ENCODE measurements around the gene PRPF19. TPM values are rescaled to one million over a fixed set of nuclear protein-coding genes. Genes with fewer than 3 reads are reported as not detected.

The PRPF19 gene
- total RNA-seq, 1 donor from 2014 or later = 182 TPM

DNA sequence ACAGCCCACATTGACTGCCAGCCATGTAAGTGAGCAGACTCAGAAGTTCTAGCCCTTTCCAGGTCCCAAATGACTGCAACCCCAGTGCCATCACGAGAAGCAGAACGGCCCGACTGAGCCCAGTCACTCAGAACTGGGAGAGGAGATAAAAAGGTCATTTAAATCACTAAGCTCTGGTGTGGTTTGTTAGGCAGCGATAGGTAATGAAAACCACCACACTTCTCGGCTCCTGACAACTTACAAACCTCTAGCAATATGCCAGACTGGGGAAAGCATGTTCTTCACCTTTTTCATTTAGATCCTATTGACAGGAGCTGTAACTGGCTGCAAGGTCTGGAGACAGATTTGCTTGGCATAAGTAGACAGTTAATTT is 38.9 kb upstream of the PRPF19 start:
- Mint-ChIP-seq H3K9me3 (no peaks in the 10 kb centered on the region), H3K27me3 (ENCODE audit: low read depth) (peaks cover 13% of the 10 kb centered on the region), H3K27ac (no peak overlapping the region), H3K36me3 (ENCODE audit: low read depth) (no peaks in the 10 kb centered on the region), H3K4me3 (ENCODE audit: low read depth) (no peak overlapping the region), H3K4me1 (ENCODE audit: low read depth) (peaks cover 2% of the 10 kb centered on the region)
- intact Hi-C loops (cut with micrococcal nuclease) = no loop called here
- no peak for DNase-seq (ENCODE audit: low spot score)

DNA sequence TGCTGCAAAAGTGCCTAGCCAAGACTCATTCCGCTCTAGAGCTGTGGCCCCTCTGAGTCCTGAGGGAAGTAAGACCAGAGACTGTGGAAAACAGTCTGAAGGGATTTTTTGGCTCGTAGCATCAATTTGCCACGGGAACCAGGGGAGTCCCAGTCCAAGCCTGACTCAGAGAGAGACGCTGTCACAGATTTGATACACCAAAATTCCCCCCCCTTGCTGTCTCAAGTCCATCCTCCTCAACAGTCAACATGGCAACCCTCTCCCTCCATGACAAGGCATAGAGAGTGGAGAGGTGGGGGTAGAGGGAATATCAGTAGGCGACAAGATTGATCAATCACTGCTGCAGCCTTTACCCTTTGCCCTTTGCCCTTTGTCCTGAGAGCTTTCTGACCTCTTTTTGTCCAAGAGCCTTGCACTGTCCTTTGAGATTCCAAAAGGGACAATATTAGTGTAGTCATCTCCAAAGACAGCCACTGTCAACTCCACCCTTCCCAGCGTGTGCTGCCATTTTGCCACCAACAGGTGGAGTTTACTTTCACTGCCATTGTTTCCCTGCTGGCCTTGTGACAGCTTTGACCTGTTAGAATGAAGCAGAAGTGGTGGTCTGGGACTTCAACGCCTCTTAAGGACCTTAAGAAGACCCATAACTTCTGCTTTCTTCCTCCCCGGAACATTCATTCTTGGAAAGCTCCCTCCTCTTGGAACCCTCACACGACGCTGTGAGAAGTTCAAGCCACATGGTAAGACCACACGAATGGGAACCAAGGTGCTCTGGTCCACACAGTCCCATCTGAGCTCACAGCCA is 38.3 kb upstream of the PRPF19 start:
- Mint-ChIP-seq H3K27me3 (ENCODE audit: low read depth) (peaks cover 9% of the 10 kb centered on the region), H3K9me3 (no peaks in the 10 kb centered on the region), H3K36me3 (ENCODE audit: low read depth) (no peaks in the 10 kb centered on the region), H3K4me1 (ENCODE audit: low read depth) (peaks cover 2% of the 10 kb centered on the region), H3K4me3 (ENCODE audit: low read depth) (no peak overlapping the region), H3K27ac (no peak overlapping the region)
- DNase-seq (ENCODE audit: low spot score) = no peak
- intact Hi-C loops (cut with micrococcal nuclease) = no loop called here

DNA sequence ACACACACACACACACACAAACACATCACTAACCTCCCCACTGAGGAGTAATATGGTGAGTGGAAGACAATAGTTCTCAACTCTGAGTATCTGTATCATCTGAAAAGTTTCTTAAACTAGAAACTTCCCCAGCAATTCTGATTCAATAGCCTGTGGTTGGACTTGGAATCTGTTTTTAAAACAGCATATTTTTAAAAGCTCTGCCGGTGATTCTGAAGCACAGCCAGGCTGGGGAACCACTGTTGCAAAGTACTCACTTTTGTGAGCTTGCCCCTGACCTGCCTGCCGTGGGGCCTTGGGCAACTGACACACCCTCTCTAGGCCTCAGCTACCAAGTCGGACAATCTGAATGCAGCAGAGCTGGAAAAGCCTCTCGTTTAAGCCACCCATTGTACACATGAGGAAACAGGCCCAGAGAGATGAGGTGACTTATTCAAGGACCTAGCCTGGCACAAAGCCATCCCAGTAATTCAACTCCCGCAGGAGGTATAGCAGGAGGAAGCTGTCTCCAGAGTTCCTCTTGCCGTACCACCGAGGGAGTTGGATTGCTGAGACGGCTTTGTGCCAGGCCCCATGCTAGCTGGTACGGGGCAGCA is 36.7 kb upstream of the PRPF19 start:
- no peak overlapping the region for H3K4me3 Mint-ChIP-seq (ENCODE audit: low read depth)
- peaks cover 2% of the 10 kb centered on the region for H3K4me1 Mint-ChIP-seq (ENCODE audit: low read depth)
- intact Hi-C loops (cut with micrococcal nuclease) = no loop called here
- H3K36me3 Mint-ChIP-seq (ENCODE audit: low read depth) = no peaks in the 10 kb centered on the region
- peaks cover 3% of the 10 kb centered on the region for H3K27me3 Mint-ChIP-seq (ENCODE audit: low read depth)
- H3K9me3 Mint-ChIP-seq = no peaks in the 10 kb centered on the region
- no peak overlapping the region for H3K27ac Mint-ChIP-seq
- DNase-seq (ENCODE audit: low spot score) = no peak

DNA sequence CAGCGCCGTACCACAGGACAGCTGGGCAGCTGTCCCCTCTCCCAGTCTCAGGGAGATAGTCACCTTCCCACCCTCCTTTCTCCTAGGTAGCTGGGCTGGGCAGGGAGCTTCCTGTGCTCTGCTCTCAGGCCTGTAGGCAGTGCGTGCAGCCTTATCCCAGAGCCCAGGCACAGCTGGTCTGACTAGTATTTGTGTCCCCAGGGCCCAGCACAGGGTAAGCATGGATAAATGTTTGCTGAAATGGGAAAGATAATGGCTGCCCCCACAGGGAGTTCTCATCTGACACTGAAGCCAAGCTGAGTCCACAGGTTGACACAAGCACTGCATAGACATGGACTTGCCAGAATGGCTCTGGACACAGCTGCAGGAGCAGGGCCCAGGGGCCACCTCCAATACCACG is 35.8 kb upstream of the PRPF19 start:
- H3K27me3 Mint-ChIP-seq (ENCODE audit: low read depth) = peaks cover 3% of the 10 kb centered on the region
- H3K9me3 Mint-ChIP-seq = no peaks in the 10 kb centered on the region
- H3K4me1 Mint-ChIP-seq (ENCODE audit: low read depth) = peaks cover 2% of the 10 kb centered on the region
- no peak overlapping the region for H3K27ac Mint-ChIP-seq
- intact Hi-C loops (cut with micrococcal nuclease) = no loop called here
- H3K4me3 Mint-ChIP-seq (ENCODE audit: low read depth) = no peak overlapping the region
- DNase-seq (ENCODE audit: low spot score) = no peak
- no peaks in the 10 kb centered on the region for H3K36me3 Mint-ChIP-seq (ENCODE audit: low read depth)

DNA sequence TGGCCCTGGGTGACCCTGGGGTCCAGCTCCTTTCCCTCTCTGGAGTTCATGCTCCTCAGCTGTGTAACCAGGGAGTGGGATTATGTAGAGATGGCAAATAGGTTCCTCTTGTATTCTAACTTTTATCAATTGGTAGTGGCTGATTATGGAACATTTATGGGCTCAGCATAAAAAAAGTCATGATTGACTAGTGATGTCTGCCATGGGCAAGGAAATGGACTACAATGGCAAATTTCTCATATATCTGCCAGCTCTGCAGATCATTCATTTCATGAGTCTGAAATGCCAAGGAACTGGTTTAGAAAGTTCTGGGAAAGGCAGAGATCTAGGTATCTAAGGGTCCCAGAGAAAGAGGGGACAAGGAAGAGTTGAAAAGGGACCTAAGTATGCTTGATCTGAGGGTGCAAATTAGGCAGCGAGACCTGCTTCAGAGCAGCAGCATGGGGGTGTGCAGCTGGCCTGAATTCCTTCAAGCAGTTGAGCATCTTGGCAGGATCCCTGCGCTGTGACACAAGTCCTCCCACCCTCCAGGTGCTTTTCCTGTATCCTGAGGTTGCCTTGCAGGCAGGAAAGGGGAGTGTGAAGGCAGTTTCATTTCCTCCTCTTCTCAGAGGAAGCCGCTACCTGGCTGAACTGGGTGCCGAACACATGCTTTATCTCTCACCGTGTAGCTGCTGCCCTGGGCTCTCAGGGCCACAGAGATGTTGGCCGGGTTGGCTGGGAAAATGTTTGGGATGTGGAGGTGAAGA is 35.2 kb upstream of the PRPF19 start:
- H3K4me3 Mint-ChIP-seq (ENCODE audit: low read depth) = no peak overlapping the region
- H3K27me3 Mint-ChIP-seq (ENCODE audit: low read depth) = peaks cover 3% of the 10 kb centered on the region
- intact Hi-C loops (cut with micrococcal nuclease) = no loop called here
- no peaks in the 10 kb centered on the region for H3K36me3 Mint-ChIP-seq (ENCODE audit: low read depth)
- no peak for DNase-seq (ENCODE audit: low spot score)
- H3K4me1 Mint-ChIP-seq (ENCODE audit: low read depth) = peaks cover 2% of the 10 kb centered on the region
- no peaks in the 10 kb centered on the region for H3K9me3 Mint-ChIP-seq
- H3K27ac Mint-ChIP-seq = no peak overlapping the region

DNA sequence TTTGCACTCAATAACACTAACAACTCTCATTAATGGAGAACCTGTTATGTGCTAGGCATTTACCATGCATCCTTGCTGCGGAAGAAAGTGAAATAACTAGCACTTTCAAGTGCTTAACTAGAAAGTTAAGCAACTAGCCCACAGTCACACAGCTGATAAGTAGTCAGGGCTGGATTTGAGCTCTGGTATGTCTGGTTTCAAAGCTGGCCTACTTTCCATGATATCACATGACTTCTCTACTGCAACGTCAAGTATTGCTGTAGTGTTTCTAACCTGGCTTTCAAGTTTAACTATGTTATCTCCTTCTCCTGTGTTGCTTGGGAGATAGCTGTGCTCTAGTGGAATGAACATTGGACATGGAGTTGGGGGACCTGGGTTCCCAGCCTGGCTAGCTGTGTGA is 33.5 kb upstream of the PRPF19 start:
- Mint-ChIP-seq H3K4me1 (ENCODE audit: low read depth) (peaks cover 2% of the 10 kb centered on the region), H3K4me3 (ENCODE audit: low read depth) (no peak overlapping the region), H3K27ac (no peak overlapping the region), H3K27me3 (ENCODE audit: low read depth) (no peaks in the 10 kb centered on the region), H3K36me3 (ENCODE audit: low read depth) (no peaks in the 10 kb centered on the region), H3K9me3 (no peaks in the 10 kb centered on the region)
- DNase-seq (ENCODE audit: low spot score) = no peak
- intact Hi-C loops (cut with micrococcal nuclease) = no loop called here

DNA sequence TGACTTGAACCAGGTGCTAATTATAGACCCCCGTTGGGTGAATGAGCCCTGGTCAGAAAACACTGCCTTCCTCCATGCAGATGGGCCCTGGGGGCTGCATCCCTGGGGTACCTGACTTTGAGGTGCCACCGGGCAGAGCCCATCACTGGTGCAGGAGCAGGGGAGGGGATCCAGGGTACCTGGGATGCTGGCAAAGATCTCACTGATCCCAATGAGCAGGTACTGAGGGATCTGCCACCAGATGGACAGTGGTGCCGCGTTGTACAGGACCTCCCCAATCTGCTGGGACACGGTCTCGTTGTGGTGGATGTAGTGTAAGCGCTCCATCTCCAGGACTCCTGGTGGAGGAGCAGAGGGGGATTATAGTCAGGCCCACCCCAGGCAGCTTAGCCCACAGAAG is 32.9 kb upstream of the PRPF19 start:
- Mint-ChIP-seq H3K36me3 (ENCODE audit: low read depth) (no peaks in the 10 kb centered on the region), H3K9me3 (no peaks in the 10 kb centered on the region), H3K27me3 (ENCODE audit: low read depth) (no peaks in the 10 kb centered on the region), H3K27ac (no peak overlapping the region), H3K4me1 (ENCODE audit: low read depth) (peaks cover 2% of the 10 kb centered on the region), H3K4me3 (ENCODE audit: low read depth) (no peak overlapping the region)
- no peak for DNase-seq (ENCODE audit: low spot score)
- intact Hi-C loops (cut with micrococcal nuclease) = no loop called here

DNA sequence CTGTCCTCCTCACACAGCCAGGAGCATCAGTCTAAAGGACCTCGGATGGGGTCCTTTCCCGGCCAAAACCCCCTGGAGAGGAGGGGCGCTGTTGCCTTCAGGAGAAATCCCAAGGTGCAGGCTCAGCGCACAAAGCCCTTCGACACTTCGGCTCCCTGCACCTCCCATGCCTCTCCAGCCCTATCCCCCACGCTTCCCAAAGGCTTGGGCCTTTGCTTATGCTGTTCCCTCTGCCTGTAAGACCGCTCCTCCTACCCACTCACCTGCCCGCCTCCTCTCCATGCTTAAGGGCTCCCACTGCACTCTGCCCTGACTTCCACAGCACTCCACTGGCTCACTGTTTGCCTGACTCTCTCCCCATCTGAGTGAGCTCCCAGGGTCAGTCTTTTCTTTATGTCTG is 32.1 kb upstream of the PRPF19 start:
- Mint-ChIP-seq H3K4me3 (ENCODE audit: low read depth) (no peak overlapping the region), H3K36me3 (ENCODE audit: low read depth) (no peaks in the 10 kb centered on the region), H3K27ac (no peak overlapping the region)

DNA sequence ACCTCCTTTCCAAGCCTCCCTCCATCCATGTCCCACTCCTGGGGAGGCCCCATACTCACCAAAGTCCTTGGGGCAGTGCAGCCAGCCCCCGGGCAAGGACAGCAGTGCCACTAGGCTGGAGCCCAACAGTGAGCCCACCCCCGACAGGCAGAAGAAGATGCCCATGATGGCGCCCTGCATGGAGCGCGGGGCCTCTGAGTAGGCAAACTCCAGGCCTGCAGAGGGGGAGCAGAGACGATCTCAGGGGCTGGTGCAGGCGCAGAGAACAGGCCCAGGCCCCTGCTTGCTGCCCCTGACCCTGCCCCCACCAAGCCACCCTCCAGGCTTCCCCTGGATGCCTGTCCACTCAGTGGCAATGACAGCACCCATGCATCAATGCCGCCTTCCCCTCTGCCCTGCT is 31.4 kb upstream of the PRPF19 start:
- no peak overlapping the region for H3K4me3 Mint-ChIP-seq (ENCODE audit: low read depth)
- peaks cover 2% of the 10 kb centered on the region for H3K4me1 Mint-ChIP-seq (ENCODE audit: low read depth)
- intact Hi-C loops (cut with micrococcal nuclease) = no loop called here
- no peaks in the 10 kb centered on the region for H3K36me3 Mint-ChIP-seq (ENCODE audit: low read depth)
- DNase-seq (ENCODE audit: low spot score) = no peak
- no peaks in the 10 kb centered on the region for H3K27me3 Mint-ChIP-seq (ENCODE audit: low read depth)
- no peak overlapping the region for H3K27ac Mint-ChIP-seq
- no peaks in the 10 kb centered on the region for H3K9me3 Mint-ChIP-seq

More for the DNA sequence above, 32.1 kb upstream of the PRPF19 start:
- Mint-ChIP-seq H3K4me1 (ENCODE audit: low read depth) (peaks cover 2% of the 10 kb centered on the region), H3K27me3 (ENCODE audit: low read depth) (no peaks in the 10 kb centered on the region), H3K9me3 (no peaks in the 10 kb centered on the region)
- no peak for DNase-seq (ENCODE audit: low spot score)
- intact Hi-C loops (cut with micrococcal nuclease) = no loop called here

DNA sequence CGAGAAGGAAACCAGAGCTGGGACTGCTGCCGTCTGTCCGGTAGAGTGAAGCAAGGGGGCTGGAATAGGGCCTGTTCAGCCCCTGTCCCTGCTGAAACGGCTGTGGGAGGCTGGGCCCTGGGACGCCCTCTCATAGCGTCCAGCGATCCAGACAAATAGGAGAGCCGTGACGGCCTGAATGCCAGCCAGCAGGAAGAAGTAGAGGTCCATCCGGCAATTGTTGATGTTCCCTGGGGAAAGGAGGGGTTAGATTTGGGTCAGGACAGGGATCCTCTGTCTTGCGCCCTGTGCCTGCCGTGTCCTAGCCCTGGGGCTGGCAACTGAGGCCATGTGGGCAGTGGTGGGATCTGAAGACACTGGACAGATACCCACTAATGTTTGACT is 30.8 kb upstream of the PRPF19 start:
- H3K36me3 Mint-ChIP-seq (ENCODE audit: low read depth) = no peaks in the 10 kb centered on the region
- DNase-seq (ENCODE audit: low spot score) = no peak
- intact Hi-C loops (cut with micrococcal nuclease) = no loop called here
- no peaks in the 10 kb centered on the region for H3K9me3 Mint-ChIP-seq
- peaks cover 2% of the 10 kb centered on the region for H3K4me1 Mint-ChIP-seq (ENCODE audit: low read depth)
- H3K27ac Mint-ChIP-seq = no peak overlapping the region
- H3K27me3 Mint-ChIP-seq (ENCODE audit: low read depth) = no peaks in the 10 kb centered on the region
- H3K4me3 Mint-ChIP-seq (ENCODE audit: low read depth) = no peak overlapping the region

DNA sequence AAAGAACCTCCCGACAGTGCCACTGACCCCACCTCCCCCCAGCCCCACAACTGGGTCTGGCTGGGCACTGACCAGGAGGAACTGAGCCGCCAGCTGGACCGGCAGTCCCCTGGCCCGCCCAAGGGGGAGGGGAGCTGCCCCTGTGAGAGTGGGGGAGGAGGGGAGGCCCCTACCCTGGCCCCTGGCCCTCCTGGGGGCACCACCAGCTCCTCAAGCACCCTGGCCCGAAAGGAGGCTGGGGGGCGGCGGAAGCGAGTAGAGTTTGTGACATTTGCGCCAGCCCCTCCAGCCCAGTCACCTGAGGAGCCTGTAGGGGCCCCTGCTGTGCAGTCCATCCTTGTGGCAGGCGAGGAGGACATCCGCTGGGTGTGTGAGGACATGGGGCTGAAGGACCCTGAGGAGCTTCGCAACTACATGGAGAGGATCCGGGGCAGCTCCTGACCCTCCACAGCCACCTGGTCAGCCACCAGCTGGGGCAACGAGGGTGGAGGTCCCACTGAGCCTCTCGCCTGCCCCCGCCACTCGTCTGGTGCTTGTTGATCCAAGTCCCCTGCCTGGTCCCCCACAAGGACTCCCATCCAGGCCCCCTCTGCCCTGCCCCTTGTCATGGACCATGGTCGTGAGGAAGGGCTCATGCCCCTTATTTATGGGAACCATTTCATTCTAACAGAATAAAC is 30.2 kb upstream of the PRPF19 start:
- H3K27me3 Mint-ChIP-seq (ENCODE audit: low read depth) = no peaks in the 10 kb centered on the region
- intact Hi-C loops (cut with micrococcal nuclease) = no loop called here
- H3K4me3 Mint-ChIP-seq (ENCODE audit: low read depth) = no peak overlapping the region
- no peaks in the 10 kb centered on the region for H3K9me3 Mint-ChIP-seq
- H3K27ac Mint-ChIP-seq = no peak overlapping the region
- DNase-seq (ENCODE audit: low spot score) = no peak
- no peaks in the 10 kb centered on the region for H3K36me3 Mint-ChIP-seq (ENCODE audit: low read depth)
- peaks cover 2% of the 10 kb centered on the region for H3K4me1 Mint-ChIP-seq (ENCODE audit: low read depth)

DNA sequence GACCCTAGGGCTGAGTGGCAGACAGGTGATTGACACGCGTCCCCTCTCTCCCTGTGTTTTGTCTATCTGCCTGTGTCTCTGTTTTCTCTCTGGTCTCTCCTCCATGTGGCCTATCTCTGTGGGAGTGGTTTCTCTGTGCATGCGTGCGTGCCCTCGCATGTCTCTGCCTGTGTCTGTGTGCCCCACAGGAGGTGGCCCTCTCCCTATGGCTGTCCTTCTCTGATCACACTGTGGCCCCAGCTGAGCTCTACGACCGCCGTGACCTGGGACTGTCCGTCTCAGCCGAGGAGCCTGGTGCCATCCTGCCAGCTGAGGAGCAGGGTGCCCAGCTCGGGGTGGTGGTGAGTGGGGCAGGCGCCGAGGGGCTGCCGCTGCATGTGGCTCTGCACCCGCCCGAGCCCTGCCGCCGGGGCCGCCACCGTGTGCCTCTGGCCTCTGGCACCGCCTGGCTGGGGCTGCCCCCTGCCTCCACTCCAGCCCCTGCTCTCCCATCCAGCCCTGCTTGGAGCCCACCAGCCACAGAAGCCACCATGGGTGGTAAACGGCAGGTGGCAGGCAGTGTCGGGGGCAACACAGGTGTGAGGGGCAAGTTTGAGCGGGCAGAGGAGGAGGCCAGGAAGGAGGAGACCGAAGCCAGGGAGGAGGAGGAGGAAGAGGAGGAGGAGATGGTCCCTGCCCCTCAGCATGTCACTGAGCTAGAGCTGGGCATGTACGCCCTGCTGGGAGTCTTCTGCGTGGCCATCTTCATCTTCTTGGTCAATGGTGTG is 29.5 kb upstream of the PRPF19 start:
- H3K4me1 Mint-ChIP-seq (ENCODE audit: low read depth) = no peaks in the 10 kb centered on the region
- H3K9me3 Mint-ChIP-seq = no peaks in the 10 kb centered on the region
- H3K4me3 Mint-ChIP-seq (ENCODE audit: low read depth) = no peak overlapping the region
- intact Hi-C loops (cut with micrococcal nuclease) = no loop called here
- H3K27me3 Mint-ChIP-seq (ENCODE audit: low read depth) = no peaks in the 10 kb centered on the region
- H3K36me3 Mint-ChIP-seq (ENCODE audit: low read depth) = no peaks in the 10 kb centered on the region
- no peak overlapping the region for H3K27ac Mint-ChIP-seq
- no peak for DNase-seq (ENCODE audit: low spot score)

All from activated T-helper 2 cell treated with anti-CD3 and anti-CD28 coated beads, Interferon-gamma antibody, Interleukin-2, Interleukin-4, amounts not matched to agents 10 μg/mL and 5 μg/mL and 100 μg/mL, durations not matched to agents 14 hours and 24 hours and 36 hours (primary cell).